ENCODE measurements around the gene IFT80.

GRCh38 chr3:160409812-160410610 lies 11.0 kb upstream of the IFT80 start:
- TF ChIP-seq POLR2AphosphoS5 (IDR thresholded peaks at IDR 0.05; ENCODE audit: insufficient read depth, low read depth, low read length) (no peak), CTCF (IDR thresholded peaks at IDR 0.05; ENCODE audit: extremely low read depth in 1 of 2, insufficient read depth in 1 of 2, low read depth in 1 of 2, low read length in 2 of 2) (no peak), FOS (IDR thresholded peaks at IDR 0.05; ENCODE audit: borderline replicate concordance, insufficient read depth, low read length) (no peak), POLR2A (IDR thresholded peaks at IDR 0.05; ENCODE audit: low read depth, low read length) (no peak), JUN (IDR thresholded peaks at IDR 0.05; ENCODE audit: borderline replicate concordance, insufficient read depth, insufficient read length, low read depth) (no peak)

All from endothelial cell of umbilical vein (primary cell).